GM21717 (cell line): ENCODE measurements around the gene TMEM61.

Experiments used
- ATAC-seq: cut with Tn5 transposase; IDR thresholded peaks from one replicate; pipeline ENCODE4 v1.9.1; 2021; ENCODE audit warnings: mild to moderate bottlenecking, moderate library complexity; ENCODE audit not compliant: unreplicated experiment

TMEM61 gene

GRCh38 chr1:54984131-54984842 lies 3.9 kb downstream of the TMEM61 start:
- ATAC-seq: no peak

GRCh38 chr1:54985556-54985955 lies 5.1 kb downstream of the TMEM61 start:
- no peak for ATAC-seq

DNA sequence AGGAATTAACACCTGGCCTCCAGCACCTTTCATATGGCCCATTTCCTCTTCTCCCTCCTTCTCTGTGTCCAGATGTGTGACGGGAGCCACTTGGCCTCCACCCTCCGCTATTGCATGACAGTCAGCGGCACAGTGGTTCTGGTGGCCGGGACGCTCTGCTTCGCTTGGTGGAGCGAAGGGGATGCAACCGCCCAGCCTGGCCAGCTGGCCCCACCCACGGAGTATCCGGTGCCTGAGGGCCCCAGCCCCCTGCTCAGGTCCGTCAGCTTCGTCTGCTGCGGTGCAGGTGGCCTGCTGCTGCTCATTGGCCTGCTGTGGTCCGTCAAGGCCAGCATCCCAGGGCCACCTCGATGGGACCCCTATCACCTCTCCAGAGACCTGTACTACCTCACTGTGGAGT lies 5.6 kb downstream of the TMEM61 start:
- ATAC-seq: no peak

DNA sequence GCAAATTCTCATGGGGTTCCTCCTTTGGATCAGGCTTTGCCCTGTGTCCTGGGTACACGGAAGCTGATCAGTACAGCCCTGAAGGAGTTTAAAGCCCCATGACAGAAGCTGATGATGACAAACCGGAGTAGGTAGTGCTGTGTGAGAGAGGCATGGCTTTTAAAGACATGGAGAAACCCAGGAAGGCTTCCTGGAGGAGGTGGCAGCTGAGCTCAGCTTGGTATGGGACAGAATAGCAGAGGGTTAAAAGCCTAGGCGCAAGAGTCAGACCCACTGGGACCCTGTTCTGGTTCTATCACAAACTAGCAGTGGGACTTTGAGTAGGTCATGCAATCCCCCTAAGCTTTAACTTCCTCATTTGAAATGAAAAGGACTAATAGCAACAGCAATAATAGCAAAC lies 6.1 kb downstream of the TMEM61 start:
- ATAC-seq: no peak

DNA sequence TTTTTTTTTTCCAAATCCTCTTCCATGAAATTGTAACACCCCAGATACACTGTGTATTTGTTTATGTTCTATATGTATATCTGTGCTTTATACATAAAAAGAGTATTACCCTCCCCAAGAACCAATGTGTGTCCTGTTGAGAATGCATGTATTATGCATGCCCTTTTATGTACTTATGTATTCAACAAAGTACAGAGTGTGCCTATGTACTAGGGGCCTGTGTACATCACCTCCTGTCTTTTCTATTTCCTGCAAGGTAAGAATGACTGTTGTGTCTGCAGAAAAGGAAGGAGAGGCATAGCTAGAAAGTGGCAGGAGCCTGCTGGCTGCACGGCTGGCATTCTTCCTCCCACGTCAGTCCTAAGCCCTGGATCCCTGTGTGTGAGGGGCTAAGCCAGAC lies 7.0 kb downstream of the TMEM61 start:
- no peak for ATAC-seq

DNA sequence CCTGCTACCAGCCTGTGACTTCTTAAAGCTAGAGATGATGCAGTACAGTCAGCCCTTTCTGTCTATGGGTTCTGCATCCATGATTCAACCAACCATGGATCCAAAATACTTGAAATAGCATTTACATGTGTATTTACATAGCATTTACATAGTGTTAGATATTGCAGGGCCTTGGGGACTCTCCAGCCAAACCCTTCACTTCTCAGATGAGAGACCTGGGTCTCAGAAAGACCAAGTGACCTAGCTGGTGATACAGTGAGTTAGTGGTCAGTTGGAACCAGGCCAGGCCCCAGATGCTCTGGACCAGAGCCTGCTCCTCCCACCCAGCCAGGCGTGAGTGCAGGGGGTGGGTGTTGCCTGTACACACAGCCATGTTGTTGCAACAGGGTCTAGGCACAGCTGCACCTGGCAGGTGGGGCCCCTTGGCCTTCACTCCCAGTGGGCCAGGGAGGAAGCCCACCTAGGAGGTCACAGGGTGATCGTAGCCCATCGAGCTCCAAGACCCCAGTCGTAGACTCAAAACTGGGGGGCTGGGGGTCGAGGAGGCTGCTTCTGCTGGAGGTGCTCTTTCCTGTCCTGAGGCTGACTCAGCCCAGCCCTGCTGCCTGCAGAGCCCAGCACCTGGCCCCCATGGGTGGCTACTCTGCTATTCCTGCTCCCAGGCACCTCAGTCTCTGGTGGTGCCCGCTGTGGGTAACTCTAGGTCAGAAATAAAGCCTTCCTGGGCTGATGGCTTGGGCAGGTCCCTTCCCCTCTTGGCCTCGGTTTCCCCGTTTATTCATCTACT lies 7.7 kb downstream of the TMEM61 start:
- no peak for ATAC-seq

GRCh38 chr1:54988975-54989374 lies 8.5 kb downstream of the TMEM61 start:
- no peak for ATAC-seq

DNA sequence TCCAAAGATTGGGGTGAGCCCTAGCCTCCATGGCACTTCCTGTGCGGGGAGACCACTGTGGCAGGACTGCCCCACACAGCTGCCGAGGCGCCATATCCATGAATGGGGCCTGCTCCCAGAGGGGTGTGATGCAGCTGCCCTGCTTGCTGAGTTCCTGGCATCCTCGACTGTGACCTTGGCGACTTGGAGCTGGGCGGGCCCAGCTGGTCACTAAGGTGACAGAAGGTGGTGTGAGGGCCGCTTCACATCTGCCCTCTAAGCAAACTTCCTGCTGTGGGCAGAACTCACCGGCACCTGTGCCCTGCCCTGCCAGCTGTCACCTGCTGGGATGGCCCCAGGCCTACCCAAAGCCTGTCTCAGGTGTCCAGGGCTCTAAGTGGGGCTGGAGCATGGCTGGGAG lies 9.0 kb downstream of the TMEM61 start:
- no peak for ATAC-seq

DNA sequence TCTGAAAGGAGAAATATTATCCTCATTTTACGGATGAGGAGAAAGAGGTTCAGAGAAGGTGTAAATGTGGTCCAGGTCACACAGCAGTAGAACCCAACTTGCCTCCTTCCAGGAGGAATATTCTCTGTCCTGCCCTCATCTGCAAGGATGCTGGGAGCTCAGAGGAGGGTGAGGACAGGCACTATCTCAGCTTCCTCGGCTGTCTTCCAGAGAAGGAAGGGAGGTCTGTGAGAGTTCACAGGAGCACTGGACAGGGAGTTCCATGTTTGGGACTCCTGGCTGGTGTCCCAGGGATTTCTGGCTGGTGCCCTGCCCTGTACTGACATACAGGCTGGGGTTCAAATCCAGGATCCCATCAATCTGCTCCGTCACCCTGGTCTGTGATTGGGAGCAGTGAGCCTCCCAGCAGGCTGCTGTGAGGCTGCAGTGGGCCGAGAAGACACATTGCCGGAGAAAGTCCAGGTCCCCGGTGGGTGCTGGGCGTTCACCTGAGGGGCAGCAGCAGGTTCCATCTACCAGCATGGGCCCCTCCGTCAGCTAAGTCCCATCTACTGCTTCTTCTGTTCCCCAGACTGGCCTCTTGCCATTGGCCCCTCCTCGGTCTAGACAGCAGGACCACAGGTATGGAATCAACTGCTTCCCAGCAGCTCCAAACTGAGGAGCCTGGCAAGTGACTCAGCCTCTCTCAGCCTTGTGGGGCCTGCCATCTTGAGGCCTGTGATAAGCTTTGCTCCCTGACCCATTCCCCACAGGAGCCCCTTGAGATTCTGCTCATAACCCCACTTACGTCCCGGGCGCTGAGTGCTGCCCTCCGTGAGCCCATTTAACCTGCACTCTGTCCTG lies 9.8 kb downstream of the TMEM61 start:
- ATAC-seq: no peak

DNA sequence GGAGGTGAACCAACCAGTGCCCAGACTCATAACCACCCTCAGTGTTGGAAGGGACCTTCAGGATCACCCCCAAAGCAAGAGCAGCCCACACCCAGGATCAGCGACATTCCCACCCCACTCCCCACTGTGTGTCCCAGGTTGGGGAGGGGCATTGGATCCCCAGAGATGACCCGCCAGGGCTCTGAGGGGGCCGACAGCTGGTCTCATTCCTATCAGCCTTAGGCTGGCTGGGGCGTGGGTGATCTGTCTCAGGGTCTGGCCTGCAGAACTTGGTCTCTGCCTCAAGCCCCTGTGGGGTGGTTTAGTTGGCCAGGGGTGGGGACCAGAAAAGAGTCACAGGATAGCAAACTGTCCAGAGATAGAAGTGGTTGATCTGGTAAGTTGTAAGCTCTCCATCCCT lies 10.5 kb downstream of the TMEM61 start:
- no peak for ATAC-seq

DNA sequence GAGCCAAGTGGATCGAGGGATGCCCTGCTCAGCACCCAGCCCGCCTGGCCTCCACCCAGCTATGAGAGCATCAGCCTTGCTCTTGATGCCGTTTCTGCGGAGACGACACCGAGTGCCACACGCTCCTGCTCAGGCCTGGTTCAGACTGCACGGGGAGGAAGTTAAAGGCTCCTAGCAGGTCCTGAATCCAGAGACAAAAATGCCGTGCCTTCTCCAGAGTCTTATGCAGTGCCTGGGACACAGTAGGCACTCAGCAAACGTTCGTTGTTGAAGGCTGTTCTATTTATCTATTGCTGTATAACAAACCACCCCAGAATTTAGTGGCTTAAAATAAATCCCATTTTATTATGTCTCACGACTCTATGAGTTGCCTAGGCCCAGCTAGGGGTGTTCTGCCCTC lies 11.5 kb downstream of the TMEM61 start:
- no peak for ATAC-seq

DNA sequence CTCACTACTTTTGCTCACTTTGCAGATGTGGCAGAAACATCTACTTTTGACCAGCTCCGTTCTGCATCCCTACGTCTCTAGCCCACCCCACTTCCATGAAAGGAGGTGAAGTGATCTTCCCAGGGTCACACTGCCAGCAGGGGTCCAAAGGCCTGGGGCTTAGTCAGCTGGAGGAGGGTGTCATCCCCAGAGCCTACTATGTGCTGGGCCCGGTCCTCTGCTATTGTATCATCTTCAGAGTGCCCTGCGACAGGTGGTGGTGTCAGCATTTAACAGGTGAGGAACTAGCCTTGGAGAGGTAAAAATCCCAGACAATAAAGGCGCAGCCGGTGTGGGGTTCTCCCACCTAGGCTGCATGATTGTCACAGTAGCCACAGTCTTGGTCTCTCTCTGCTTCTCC lies 12.7 kb downstream of the TMEM61 start:
- no peak for ATAC-seq

GRCh38 chr1:54994355-54994990 lies 14.0 kb downstream of the TMEM61 start:
- no peak for ATAC-seq

GRCh38 chr1:54995013-54995760 lies 14.8 kb downstream of the TMEM61 start:
- no peak for ATAC-seq

GRCh38 chr1:54995835-54996234 lies 15.4 kb downstream of the TMEM61 start:
- ATAC-seq: no peak

DNA sequence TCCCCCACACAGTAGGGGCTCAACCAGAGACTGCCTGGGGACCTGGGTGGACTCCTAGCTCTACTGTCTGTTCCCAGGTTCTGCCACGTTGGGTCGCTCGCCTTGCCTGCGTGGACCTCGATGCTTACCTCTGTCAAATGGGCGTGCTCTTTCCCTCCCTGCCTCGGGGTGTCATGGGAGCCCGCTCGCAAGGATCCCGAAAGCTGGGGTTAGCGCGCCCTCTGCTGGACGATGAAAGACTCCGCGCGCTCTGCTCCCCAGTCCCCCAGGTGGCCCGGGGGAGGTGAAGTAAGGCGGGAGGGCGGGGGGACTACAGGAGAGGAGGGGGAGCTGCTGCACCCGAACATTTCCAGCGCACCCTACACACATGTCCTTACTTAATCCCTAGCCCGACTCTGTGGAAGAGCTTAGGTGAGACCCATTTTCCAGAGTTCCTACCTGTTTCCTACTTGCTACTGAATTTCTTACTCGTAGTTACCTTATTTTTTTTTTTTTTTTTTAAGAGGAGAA lies 16.0 kb downstream of the TMEM61 start:
- peak; percentile 73 for ATAC-seq

- ATAC-seq: no peak
These were observed 16.7 kb downstream of the TMEM61 start for GRCh38 chr1:54996869-54997710.

- no peak for ATAC-seq
These were observed 17.2 kb downstream of the TMEM61 start for GRCh38 chr1:54997711-54997986.

DNA sequence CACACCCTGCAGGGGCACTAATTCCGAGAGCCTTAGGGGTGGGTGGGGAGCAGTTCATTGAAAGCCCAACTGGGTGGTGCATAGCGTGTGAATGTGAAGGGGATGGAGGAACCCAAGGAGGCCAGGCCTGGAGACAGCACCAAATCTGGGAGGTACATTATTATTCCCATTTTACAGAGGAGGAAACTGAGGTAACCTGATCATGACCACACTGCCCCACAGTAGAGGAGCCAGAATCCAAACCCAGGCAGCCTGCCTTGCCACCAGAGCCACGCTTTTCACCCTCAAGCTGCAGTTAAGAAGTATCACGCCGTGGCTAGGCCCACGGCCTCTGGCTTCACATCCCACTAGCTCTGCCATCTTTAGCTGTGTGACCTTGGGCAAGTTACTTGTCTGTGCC lies 17.7 kb downstream of the TMEM61 start:
- no peak for ATAC-seq

DNA sequence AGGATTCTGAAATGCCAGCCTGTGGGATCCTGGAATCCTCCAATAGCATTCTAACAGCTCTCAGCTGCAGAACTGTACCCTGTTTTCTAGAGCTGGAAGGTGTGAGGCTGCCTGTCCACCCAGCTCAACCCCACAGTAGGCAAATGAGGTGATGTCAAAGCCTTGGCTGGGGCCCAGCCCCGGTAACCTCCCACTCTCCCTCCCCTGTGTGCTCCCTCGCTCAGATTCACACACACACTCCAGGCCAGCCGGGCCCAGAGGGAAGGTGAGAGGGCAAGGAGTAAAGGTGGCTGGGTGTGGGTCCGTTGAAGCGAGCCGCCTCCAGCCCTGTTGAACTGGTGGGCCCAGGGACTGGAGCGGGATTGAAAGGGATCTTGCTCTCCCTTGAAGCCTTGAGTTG lies 18.2 kb downstream of the TMEM61 start, which contains the start of gene BSND:
BSND (plus strand) TSS at position 257 of the 400 bp plus-strand sequence. CDS start 254 bp downstream, outside the sequence.
- ATAC-seq: no peak
